ENCODE results near the gene RAPGEF1. TPM values are rescaled to one million over a fixed set of nuclear protein-coding genes. Genes with fewer than 3 reads are reported as not detected.

Gene RAPGEF1
- polyA plus RNA-seq, 4 donors = 38.3 to 43.0 (median 41.0) TPM

DNA sequence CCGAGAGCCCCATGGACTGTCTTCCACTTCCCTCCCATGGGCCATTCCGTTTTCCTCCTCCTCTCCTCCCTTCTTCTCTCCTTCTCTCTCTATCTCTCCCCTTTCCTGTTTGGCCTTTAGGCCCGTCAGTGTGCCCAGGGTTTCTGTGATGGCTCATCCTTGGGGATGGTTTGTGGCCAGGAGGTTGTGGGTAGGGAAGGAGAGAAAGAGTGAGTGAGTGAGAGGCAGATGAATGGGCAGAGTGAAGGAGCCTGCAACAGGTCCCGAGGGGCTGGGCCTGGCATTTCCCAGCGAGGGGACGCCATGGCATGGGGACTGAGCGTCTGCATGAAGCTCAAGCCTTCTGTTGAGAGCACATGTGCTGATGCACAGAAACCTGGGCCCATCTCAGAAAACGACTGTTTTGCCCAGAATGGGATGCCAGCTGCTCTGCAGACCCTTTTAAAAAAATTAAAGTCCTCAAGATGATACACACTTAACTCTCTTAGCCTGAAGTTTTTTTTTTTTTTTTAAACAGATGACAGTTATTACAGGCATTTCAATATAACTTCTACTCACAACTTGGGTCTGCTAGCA lies 125.4 kb downstream of the RAPGEF1 start:
- DNase-seq (ENCODE audit: low read depth in 4 of 4, low spot score in 3 of 4) = no peak

DNA sequence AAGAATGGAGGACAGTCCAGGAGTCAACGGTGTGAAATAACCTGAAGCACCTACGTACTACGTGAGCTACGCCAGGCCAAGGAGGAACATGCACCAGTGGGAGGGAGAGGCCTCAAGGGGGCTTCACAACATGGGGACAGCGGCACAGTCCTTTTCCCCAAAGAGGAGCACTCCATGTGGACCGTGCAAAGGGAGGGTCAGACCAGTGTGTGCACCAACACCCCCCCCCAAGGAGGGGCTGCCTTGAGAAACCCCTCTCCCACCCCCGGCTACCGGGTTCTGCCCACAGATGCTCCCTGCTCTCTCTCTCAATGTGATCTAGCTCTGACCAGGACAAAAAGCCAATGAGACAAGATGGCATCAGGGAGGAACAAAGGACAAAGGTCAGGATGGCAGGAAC lies 126.0 kb downstream of the RAPGEF1 start:
- DNase-seq (ENCODE audit: low read depth in 4 of 4, low spot score in 3 of 4) = no peak

DNA sequence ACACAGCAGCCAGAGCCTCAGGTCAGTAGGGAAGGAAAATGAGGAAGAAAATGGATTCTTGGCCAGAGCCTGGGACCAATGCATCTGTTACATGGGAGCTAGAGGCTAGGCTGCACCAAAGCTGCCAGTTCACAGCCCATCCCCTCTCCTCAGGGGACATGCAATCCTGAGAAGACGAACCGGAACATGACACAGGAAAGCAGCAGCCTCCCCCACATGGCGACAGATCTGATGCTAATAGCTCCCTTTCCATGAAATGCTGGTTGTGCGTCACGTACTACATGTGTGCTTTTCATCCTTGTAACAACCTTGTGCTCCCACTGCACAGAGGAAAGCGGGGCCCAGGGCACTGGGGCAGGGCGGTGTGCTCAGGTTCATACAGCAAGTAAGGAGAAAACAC lies 127.0 kb downstream of the RAPGEF1 start:
- DNase-seq (ENCODE audit: low read depth in 4 of 4, low spot score in 3 of 4) = no peak

DNA sequence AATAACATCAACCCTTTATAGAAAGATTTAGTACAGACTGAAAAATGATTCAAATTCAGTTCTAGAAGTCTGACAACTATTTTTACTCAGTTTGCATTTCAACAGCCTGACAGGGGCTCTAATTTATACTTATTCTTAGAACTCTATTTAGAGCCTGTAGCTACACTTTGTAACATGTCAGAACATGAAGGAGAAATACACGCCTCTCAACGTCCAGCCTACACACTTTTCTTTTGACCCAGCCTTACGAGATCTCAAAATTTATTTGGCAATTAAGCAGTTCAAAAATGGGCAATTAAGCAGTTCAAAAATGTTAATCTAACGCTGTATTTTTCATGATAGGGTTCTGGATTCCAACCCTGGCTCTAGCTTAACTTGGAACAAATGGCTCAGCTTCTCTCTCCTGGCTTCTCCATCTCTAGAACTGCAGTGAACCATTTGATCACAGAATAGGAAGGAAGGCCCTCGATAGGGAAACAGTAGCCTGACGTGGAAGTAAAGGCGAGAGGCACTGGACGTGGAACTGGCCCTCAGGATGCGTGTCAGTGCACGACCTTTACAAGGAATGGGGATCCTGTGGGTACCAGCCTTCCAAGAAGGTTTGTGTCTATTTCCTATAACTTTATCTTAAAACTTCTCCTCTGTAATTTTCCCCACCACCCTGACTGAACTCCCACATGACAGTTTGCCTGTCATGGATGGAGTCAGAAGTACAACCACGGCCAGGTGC lies 128.1 kb downstream of the RAPGEF1 start:
- DNase-seq (ENCODE audit: low read depth in 4 of 4, low spot score in 3 of 4) = no peak

DNA sequence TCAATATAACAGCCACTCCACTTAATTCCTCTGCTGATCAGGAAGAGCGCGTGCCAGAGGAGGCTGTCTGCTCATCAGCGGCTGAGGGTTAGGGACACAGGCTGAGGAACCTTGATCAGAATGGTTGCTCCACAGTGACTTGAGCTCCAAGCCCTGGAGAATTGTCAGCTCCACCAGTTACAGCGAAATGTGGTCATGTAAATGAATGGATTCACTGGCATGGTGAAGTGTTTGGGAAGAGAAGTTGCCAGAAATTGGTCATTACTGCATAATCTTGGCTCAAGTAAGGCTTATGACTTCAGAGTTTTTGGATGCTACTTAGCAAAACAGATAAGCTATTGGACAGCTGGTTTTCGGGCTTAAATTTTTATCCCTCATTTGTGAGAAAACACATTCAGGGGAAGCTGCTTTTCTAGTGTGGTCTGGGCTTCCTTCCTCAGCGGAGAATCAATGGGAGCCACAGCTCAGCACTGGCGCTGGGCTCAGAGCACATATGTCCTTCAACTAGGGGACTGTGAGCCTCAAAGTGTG lies 129.6 kb downstream of the RAPGEF1 start:
- DNase-seq (ENCODE audit: low read depth in 4 of 4, low spot score in 3 of 4) = no peak

DNA sequence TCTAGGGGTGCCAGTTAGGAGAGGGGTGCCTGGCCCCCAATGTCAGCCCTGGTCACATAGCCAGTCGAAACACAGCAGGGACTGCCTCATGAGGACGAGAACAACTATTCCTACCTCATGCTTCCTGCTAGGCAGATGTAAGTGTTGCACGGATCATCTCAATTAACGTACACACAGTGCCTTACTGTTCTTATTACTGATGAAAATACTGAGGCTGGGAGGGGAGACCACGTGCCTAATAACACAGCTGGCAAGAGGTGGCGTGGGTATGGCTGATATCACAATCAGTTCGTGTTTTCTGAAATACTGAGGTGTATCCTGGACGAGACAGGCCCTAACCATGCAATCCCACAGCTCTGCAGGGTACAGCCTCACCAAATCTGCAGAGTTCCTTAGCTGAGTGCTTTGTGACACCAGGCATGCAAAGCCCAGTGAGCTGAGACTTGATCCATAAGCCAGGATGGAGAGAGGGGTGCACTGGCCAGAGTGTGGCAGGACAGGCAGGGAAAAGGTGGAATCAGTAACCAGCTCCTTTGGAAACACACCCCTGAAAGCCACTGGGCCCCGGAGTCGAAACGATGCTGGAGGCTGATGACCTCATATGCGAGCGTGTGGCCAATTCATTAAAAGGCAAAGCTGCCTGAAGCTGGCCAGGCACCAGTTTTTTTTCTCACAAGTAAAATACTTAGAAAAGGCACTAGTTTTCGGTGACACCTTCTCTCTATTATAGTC lies 130.6 kb downstream of the RAPGEF1 start:
- no peak for DNase-seq (ENCODE audit: low read depth in 4 of 4, low spot score in 3 of 4)

DNA sequence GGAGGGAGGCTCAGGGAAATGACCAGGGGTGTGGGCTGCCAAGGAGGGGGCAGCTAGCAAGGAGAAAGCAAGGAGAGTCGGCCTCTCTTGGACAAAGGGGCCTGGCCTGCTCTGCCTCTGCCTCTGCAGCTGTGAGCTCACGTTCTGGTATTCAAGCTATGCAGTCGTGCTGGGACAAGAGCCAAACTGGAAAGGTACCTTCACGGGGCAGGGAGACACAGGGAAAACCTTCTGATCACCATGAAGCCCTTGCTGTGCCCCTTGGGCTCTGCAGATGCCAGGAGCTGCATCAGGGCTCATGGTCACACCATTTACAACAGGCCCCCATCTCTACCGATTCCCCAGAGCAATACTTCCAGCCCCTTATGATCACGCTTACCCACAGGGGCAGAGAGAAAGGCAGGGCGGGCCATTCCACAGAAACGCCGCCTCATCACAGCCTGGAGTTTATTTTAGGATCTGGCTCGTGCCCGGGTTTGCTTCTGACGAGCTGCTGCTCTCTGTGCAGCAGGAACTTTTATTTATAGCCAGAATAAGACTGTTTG lies 131.3 kb downstream of the RAPGEF1 start:
- DNase-seq (ENCODE audit: low read depth in 4 of 4, low spot score in 3 of 4) = peak; percentile 31 to 67 (median 46)

DNA sequence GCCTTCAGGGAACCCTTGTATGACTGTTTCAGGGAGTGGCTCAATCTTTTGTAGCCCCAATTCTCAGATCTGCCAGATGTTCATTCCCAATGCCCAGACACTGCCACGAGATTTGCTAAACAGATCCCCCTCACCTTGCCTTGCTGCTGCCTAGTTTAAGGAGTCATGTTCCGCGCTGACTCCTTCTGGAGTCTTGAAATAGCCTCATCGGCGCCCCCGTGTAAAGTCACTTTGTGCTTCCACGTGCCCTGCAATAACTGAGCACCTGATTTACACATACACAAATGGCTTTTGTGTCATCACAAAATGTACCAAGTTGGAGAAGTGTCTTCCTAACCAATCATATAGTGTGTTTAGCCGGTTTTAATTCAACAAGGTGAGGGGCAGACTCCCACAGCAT lies 132.3 kb downstream of the RAPGEF1 start:
- no peak for DNase-seq (ENCODE audit: low read depth in 4 of 4, low spot score in 3 of 4)

DNA sequence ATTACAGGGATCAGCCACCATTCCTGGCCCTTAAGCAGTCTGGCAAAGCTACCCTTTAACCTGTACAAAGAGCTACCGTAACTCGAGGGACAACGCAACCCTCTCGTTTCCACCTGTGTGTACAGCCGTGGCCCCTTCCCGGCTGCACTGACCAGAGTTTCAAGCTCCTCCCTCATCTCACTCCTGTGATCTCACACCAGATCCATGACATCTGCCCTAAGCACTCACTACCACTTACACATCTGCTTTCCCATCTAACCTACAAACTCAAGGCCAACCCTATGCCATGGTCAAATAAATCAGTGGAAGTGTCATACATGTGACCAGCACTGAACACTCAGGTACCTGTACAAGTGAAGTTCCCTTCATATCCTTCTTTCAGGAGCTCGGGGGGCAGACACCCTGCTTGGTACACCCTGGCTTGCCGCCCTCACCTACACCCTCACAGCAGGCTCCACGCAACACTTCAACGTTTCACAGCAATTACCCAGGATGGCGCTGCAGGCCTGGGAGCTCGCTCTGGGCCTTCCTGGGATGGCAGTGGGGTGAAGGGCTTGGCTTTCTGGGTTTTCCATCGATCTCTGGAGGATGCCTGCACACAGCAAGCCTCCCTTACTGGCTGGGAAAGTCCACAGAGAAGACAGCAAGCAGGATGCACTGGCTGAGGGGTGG lies 132.8 kb downstream of the RAPGEF1 start:
- no peak for DNase-seq (ENCODE audit: low read depth in 4 of 4, low spot score in 3 of 4)

DNA sequence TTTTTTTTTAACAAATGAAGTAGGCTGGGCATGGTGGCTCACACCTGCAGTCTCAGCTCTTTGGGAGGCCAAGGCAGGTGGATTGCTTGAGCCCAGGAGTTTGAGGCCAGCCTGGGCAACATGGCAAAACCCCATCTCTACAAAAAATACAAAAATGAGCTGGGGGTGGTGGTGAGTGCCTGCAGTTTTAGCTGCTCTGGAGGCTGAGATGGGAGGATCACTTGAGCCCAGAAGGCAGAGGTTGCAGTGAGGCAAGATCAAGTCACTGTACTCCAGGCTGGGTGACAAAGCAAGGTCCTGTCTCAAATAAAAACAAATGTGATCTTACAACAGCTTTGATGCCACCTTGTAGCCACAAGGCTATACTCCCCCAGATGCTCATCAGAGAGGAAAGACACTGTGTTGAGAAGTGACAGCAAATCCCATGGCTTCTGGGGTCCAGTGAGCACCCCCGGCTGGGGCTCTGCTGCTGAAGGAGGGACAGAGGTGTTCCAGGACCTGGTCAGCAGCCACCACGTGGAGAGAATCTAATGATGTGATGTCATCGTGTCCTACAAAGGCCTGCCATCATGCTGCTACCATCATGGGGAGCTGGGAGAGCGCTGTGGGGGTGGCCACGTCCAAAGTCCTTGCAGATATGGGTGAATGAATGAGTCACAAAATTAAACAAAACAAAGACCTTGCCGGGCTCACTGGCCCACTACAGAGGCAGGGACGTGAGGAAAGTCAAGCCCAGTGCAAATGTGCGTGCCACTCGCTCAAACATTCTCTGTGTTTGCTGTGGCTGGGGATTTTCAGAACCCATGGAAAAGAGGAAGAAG lies 133.9 kb downstream of the RAPGEF1 start:
- DNase-seq (ENCODE audit: low read depth in 4 of 4, low spot score in 3 of 4) = no peak

DNA sequence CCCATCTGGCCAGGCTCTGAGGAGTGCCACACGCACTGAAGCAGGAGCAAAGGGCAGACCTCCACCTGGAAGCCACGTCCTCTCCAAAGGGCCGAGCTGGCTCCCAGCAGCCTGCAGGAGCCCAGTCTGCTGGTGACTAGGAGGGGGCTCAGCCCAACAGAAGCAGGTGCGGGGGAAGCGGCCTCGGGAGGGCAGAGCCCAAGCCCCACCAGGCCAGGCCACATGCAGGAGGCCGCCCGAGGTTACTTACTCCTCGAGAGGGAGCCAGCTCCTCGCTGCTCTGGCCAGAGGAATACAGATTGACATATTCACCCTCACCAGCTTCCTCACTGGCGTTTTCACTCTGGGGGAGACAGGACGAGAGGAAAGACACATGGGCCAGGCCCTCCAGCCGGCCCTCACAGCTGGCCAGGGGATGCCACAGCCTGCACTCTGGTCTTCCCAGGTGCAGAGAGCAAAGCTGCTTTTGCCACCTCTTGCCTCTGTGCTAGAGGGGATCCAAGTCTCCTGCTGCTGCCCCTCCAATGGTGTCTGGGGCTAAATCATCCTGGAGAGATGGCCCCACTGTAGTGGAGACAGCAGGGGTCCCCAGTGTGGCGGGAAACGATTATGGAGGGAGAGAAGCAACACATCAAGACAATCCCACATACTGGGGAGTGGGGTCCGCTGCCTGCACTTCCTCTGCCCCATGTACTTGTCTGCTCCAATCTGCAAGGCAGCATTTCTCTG lies 136.0 kb downstream of the RAPGEF1 start:
- DNase-seq (ENCODE audit: low read depth in 4 of 4, low spot score in 3 of 4) = no peak

DNA sequence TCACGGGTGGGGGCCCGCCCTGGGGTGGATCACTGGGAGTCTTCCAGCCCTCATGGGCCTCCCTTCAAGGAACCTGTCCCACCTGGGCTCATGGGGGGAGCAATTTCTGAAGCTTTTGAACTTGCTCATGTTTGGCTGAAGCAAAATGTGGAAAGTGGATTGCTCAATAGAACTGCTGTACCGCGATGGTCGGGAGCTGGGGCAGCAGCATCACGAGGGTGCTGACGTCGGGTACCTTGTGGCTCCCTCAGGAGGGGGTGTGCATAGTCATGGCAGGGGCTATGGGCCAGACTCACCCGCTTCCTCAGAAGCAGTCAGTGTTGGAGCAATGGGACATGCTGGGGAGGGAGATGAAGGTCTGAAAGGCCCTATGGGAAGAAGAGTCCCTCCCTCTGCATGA lies 136.7 kb downstream of the RAPGEF1 start:
- no peak for DNase-seq (ENCODE audit: low read depth in 4 of 4, low spot score in 3 of 4)

DNA sequence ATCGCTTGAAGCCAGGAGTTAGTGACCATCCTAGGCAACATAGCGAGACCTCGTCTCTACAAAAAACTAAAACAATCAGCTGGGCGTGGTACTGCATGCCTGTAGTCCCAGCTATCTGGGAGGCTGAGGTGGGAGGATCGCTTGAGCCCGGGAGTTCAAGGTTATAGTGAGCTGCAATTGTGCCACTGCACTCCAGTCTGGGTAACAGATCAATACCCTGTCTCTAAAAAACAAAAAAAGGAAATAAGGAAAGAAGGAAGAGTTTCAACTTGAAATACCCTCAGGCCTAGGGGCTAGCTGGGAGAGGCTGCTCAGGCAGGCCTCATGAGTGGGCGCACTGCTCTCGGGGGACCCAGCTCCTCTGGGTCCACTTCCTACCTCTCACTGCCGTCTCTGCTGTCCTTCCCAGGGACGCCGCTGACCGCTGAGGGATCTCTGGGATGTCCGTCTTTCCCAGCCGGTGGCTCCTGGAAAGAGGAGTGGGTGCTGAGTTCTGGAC lies 138.1 kb downstream of the RAPGEF1 start:
- DNase-seq (ENCODE audit: low read depth in 4 of 4, low spot score in 3 of 4) = no peak

DNA sequence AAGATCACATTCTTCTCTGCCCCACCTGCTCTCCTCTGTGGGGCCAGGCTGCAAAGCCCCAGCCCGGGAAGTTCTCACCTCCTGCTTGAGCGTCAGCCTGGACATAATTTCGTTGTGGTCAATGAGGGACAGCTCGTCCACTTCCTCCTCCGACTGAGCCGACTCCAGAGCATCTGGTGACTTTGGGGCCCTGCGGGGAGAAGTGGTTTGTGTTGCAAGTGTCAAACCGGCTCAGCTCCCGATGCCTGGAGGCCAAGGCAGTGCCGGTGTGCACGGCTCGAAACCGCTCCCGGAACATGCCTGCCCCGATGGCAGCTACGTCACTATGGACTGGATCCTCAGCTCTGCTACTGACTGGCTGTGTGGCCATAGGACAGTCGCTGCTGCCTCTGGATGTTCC lies 141.8 kb downstream of the RAPGEF1 start:
- DNase-seq (ENCODE audit: low read depth in 4 of 4, low spot score in 3 of 4) = no peak

DNA sequence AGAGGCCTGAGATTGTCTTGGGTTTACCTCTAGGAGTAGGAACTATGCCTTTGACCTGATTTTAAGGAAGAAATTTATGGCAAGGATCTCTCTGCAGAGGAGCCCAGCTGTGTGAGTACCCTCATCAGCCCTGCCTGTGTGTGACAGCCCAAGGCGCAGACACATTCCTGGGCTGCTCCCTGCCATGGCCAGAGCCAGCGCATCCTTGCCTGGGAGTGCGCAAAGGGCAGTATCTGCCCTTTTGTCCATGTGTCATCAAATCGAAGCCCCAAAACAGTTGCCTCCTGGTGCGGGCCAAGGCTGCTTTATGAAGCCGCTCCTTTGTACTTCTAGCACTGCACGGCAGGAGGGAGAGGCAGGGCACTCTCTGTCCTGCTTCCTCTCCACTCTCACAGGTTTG lies 142.6 kb downstream of the RAPGEF1 start:
- DNase-seq (ENCODE audit: low read depth in 4 of 4, low spot score in 3 of 4) = no peak

DNA sequence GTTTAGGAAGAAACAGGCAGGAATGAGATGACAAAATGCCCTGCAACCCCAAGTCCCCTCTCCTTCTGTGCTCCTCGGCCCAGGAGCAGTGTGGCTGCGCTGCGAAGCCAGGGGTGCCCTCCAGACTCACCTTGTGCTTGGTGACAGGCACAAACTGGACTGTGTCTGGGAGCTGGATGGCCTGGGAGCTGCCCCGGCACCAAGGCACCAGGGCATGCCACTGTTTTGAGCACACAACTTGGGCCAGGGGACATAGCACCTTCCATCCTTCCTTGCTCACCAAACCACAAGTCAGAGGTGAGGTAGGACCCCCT lies 143.5 kb downstream of the RAPGEF1 start:
- DNase-seq (ENCODE audit: low read depth in 4 of 4, low spot score in 3 of 4) = no peak

DNA sequence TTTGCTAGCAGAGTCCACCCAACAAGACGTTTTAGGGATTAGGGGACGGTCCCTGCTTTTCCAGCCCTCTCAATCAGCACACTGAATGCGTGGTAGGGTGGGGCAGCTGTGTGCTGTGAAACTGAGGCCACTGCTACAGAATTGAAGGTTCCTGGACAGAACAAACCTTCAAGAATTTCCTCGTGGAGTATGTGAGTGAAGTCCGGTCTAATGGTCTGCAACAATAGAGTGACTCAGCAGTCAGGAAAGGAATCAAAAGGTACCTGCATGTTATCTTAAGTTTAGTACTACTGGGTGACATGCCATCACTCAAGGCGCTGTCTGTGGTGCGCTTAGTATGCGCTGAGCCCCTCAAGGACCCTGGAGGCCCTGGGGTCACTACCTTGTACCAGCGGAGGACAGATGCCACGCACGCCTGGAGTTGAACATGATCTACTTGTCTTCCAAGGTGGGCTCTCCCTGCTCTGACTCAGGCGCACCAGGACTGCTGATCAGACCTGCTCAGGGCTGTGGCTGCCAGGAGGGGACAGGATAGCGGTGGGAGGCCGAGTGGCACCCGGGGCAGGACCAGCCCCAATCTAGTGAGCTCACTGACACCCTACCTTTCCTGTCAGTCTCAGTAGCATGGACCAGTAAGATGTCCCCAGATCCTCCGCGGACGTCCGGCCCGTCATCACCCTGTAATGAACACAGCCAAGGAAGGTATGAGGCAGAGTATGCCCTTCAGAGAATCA lies 144.0 kb downstream of the RAPGEF1 start:
- no peak for DNase-seq (ENCODE audit: low read depth in 4 of 4, low spot score in 3 of 4)

DNA sequence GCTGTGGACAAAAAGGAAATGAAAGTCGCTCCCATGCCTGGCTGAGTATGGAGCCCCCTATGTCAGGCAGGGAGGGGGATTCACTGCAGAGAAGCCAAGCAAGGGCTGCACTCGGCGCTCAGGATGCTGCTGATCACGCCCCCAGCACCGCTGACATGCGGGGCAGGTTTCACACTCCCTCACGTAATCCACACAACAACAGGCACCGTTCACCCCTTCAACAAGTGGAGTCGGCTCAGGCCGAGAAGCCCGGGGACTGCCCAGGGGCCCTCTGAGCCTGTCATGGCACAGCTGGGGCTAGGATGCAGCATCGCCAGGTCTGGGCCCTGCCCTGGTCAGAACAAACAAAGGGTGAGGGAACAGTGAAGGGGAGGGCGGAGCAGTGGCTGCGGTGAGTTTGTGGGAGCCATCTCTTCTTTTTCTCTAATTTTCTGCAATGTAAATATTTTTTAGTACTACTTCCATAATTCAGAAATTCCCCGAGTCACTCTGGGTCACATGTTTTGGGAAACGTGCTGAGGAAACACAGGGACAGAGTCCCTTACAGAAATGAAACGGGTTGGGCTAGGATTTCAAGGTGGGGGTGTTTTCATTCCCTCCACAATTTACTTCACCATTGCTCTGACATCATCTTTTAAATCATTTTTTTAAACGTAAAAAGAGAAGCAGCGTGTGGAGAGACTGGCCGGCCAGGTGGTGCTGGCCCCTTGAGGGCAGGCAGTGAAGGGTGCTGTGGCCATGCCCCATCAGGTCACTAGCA lies 144.8 kb downstream of the RAPGEF1 start:
- DNase-seq (ENCODE audit: low read depth in 4 of 4, low spot score in 3 of 4) = no peak

Data from right renal pelvis (tissue), 4 donors.